Mammary epithelial cell (primary cell): ENCODE measurements around the gene HYAL4.

Experiments used
- CTCF ChIP-seq, 2 donors: IDR thresholded peaks in 1 of 2; conservative IDR thresholded peaks in 1 of 2; 2 replicates each; pipeline ENCODE4 v1.5.1; 2011 to 2012; ENCODE audit warnings: inconsistent platforms in 2 of 2, low read length in 2 of 2, mild to moderate bottlenecking in 2 of 2, control low read depth in 1 of 2, low read depth in 1 of 2; ENCODE audit not compliant: insufficient read depth in 1 of 2; ENCODE audit errors: extremely low read depth in 1 of 2
- EZH2 ChIP-seq: IDR thresholded peaks from 2 replicates; pipeline ENCODE4 v1.6.1; 2012; ENCODE audit warnings: low read length, inconsistent platforms, borderline replicate concordance

DNA sequence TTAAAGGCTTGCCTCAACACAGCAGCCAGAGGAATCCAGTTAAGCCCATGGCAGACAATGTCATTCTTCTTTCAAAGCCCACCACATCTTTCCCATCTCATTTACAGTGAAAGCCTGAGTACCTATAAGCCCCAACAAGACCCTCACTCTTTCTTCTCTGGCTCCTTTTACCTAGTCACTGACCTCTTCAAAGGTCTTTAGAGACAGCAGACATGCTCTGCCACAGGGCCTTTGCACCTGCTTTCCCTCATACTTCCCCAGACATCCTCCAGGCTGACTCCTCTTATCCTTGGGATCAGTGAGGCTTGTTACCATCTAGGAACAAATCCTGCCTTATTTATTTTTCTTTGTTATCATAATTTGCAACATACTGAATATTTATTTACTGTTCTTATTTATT lies 17.8 kb downstream of the HYAL4 start:
- TF ChIP-seq CTCF (conservative IDR thresholded peaks at IDR 0.05 in 1 of 2, IDR thresholded peaks at IDR 0.05 in 1 of 2; ENCODE audit: extremely low read depth in 1 of 2, insufficient read depth in 1 of 2, low read depth in 1 of 2, low read length in 2 of 2), result no peak
- TF ChIP-seq EZH2, result no peak
